Globus pallidus (tissue), 1 donor: Measurements from ENCODE around the gene CSGALNACT2.
"Not testable (repeated sequence)": the region's sequence is repeated elsewhere in the genome, so short reads cannot be mapped to it uniquely, and the experiment has no call there.

Experiments
- DNase-seq: peaks from one replicate; pipeline ENCODE4 v3.0.0-alpha.2; 2015; ENCODE audit warnings: low spot score

Gene CSGALNACT2

GRCh38 chr10:43138021-43138756 is at the start of gene CSGALNACT2:
CSGALNACT2 (plus strand) TSS chr10:43138445; CDS start chr10:43155150, 16,705 bp downstream.
- DNase-seq = peak; percentile 84

- DNase-seq = no peak
Measured at GRCh38 chr10:43089519-43089918, 48.7 kb upstream of the CSGALNACT2 start.

GRCh38 chr10:43090188-43090587 is 48.1 kb upstream of the CSGALNACT2 start:
- no peak for DNase-seq

- no peak for DNase-seq
Measured at GRCh38 chr10:43090664-43091063, 47.6 kb upstream of the CSGALNACT2 start.

GRCh38 chr10:43091846-43092245 is 46.4 kb upstream of the CSGALNACT2 start:
- no peak for DNase-seq

- DNase-seq = no peak
Measured at GRCh38 chr10:43093423-43094076, 44.7 kb upstream of the CSGALNACT2 start.

- no peak for DNase-seq
Measured at GRCh38 chr10:43094085-43094484, 44.2 kb upstream of the CSGALNACT2 start.

GRCh38 chr10:43099339-43099738 is 38.9 kb upstream of the CSGALNACT2 start:
- DNase-seq = not testable (repeated sequence)

- DNase-seq = no peak
Measured at GRCh38 chr10:43099928-43100327, 38.3 kb upstream of the CSGALNACT2 start.

- no peak for DNase-seq
Measured at GRCh38 chr10:43100366-43100765, 37.9 kb upstream of the CSGALNACT2 start.

- DNase-seq = no peak
Measured at GRCh38 chr10:43102063-43102828, 36.0 kb upstream of the CSGALNACT2 start.

- peak; percentile 52 for DNase-seq
Measured at GRCh38 chr10:43105102-43105955, 32.9 kb upstream of the CSGALNACT2 start.

GRCh38 chr10:43105956-43106229 is 32.4 kb upstream of the CSGALNACT2 start:
- no peak for DNase-seq

- DNase-seq = no peak
Measured at GRCh38 chr10:43106256-43107091, 31.8 kb upstream of the CSGALNACT2 start.

GRCh38 chr10:43108951-43109350 is 29.3 kb upstream of the CSGALNACT2 start:
- DNase-seq = no peak

- no peak for DNase-seq
Measured at GRCh38 chr10:43109671-43110249, 28.5 kb upstream of the CSGALNACT2 start.

- no peak for DNase-seq
Measured at GRCh38 chr10:43110338-43111071, 27.7 kb upstream of the CSGALNACT2 start.

- no peak for DNase-seq
Measured at GRCh38 chr10:43111101-43111500, 27.1 kb upstream of the CSGALNACT2 start.

GRCh38 chr10:43111921-43112607 is 26.2 kb upstream of the CSGALNACT2 start:
- DNase-seq = no peak

- DNase-seq = no peak
Measured at GRCh38 chr10:43112608-43112961, 25.7 kb upstream of the CSGALNACT2 start.
